GOT3 (cell line): ENCODE data around the gene KLHL2.
"Not testable (repeated sequence)": the region's sequence is repeated elsewhere in the genome, so short reads cannot be mapped to it uniquely, and the experiment has no call there.

Experiments used
- DNase-seq: peaks from one replicate; lab custom pipeline; 2025; ENCODE audit warnings: mixed read lengths; lab: John Stamatoyannopoulos, UW

The KLHL2 gene

GRCh38 chr4:165234766-165235165 is 27.4 kb downstream of the KLHL2 start:
- no peak for DNase-seq

- DNase-seq, result not testable (repeated sequence)
These were observed 29.5 kb downstream of the KLHL2 start for GRCh38 chr4:165236852-165237251.

- DNase-seq, result not testable (repeated sequence)
These were observed 30.8 kb downstream of the KLHL2 start for GRCh38 chr4:165238041-165238640.

- DNase-seq, result not testable (repeated sequence)
These were observed 33.4 kb downstream of the KLHL2 start for GRCh38 chr4:165240761-165241160.

GRCh38 chr4:165244148-165244547 is 36.8 kb downstream of the KLHL2 start:
- DNase-seq, result not testable (repeated sequence)

GRCh38 chr4:165244587-165245186 is 37.3 kb downstream of the KLHL2 start:
- DNase-seq, result not testable (repeated sequence)

GRCh38 chr4:165248102-165248501 is 40.7 kb downstream of the KLHL2 start:
- DNase-seq, result no peak

- DNase-seq, result not testable (repeated sequence)
These were observed 41.5 kb downstream of the KLHL2 start for GRCh38 chr4:165248904-165249303.

GRCh38 chr4:165254771-165255170 is 47.4 kb downstream of the KLHL2 start:
- not testable (repeated sequence) for DNase-seq

GRCh38 chr4:165255439-165255838 is 48.1 kb downstream of the KLHL2 start:
- DNase-seq, result not testable (repeated sequence)

- not testable (repeated sequence) for DNase-seq
These were observed 48.8 kb downstream of the KLHL2 start for GRCh38 chr4:165256074-165256659.

- DNase-seq, result not testable (repeated sequence)
These were observed 52.4 kb downstream of the KLHL2 start for GRCh38 chr4:165259776-165260175.

- not testable (repeated sequence) for DNase-seq
These were observed 54.9 kb downstream of the KLHL2 start for GRCh38 chr4:165262306-165262705.

- DNase-seq, result not testable (repeated sequence)
These were observed 56.1 kb downstream of the KLHL2 start for GRCh38 chr4:165263466-165263865.

- DNase-seq, result not testable (repeated sequence)
These were observed 62.6 kb downstream of the KLHL2 start for GRCh38 chr4:165269931-165270330.

- not testable (repeated sequence) for DNase-seq
These were observed 66.1 kb downstream of the KLHL2 start for GRCh38 chr4:165273443-165273842.

GRCh38 chr4:165275357-165275756 is 68.0 kb downstream of the KLHL2 start:
- DNase-seq, result not testable (repeated sequence)

GRCh38 chr4:165279531-165279930 is 72.2 kb downstream of the KLHL2 start:
- not testable (repeated sequence) for DNase-seq

GRCh38 chr4:165284697-165285096 is 77.3 kb downstream of the KLHL2 start:
- not testable (repeated sequence) for DNase-seq

- not testable (repeated sequence) for DNase-seq
These were observed 79.4 kb downstream of the KLHL2 start for GRCh38 chr4:165286619-165287340.

- DNase-seq, result no peak
These were observed 80.9 kb downstream of the KLHL2 start for GRCh38 chr4:165288226-165288625.

- DNase-seq, result no peak
These were observed 81.5 kb downstream of the KLHL2 start for GRCh38 chr4:165288639-165289422.
